ENCODE measurements around the gene SLC9A3. TPM values are rescaled to one million over a fixed set of nuclear protein-coding genes. Genes with fewer than 3 reads are reported as not detected.
"Not testable (repeated sequence)": the region's sequence is repeated elsewhere in the genome, so short reads cannot be mapped to it uniquely, and the experiment has no call there.

Gene SLC9A3
- polyA plus RNA-seq, 1 experiment, result 0.76 TPM

DNA sequence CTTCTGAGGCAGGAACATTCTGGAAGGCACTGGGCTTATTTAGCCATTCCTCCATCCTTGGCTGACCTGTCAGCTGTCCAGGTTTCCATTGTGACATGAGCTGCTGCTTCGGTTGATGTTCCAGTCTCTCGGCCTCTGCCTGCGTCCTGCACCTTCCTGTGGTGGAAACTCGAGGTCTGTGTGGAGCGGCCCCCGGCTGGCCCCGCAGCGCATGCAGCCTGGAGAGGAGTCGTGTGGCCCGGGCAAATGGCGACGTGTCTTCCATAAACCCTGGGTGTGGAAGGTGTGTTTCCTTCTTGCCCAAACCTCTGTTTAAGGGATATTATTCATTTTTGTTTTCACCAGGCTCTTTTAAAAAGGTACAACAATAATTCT is 36.5 kb upstream of the SLC9A3 start:
- DNase-seq (ENCODE audit: low read depth, low spot score), result no peak
- TF ChIP-seq CTCF (IDR thresholded peaks at IDR 0.05; ENCODE audit: low read depth, low read length), result no peak

GRCh38 chr5:558871-559503 is 34.7 kb upstream of the SLC9A3 start:
- no peak for TF ChIP-seq CTCF (IDR thresholded peaks at IDR 0.05; ENCODE audit: low read depth, low read length)
- ChIA-PET CTCF (no interaction called here), POLR2A (no interaction called here)
- H3K27me3 ChIP-seq (ENCODE audit: control insufficient read depth, insufficient read depth, low read length), result peaks cover 22% of the 10 kb centered on the region
- no peak overlapping the region for H3K27ac ChIP-seq (ENCODE audit: low read depth, low read length)
- H3K4me3 ChIP-seq (ENCODE audit: low read depth, low read length), result no peak overlapping the region
- H3K9me3 ChIP-seq (ENCODE audit: control insufficient read depth, insufficient read depth, low read length), result peaks cover 4% of the 10 kb centered on the region; the same call in 1 of the 2 replicates
- no peak for DNase-seq (ENCODE audit: low read depth, low spot score)

More for the DNA sequence above, 36.5 kb upstream of the SLC9A3 start:
- ChIA-PET POLR2A (no interaction called here), CTCF (no interaction called here)
- Histone ChIP-seq H3K27ac (ENCODE audit: low read depth, low read length) (no peak overlapping the region), H3K27me3 (ENCODE audit: control insufficient read depth, insufficient read depth, low read length) (peaks cover 24% of the 10 kb centered on the region), H3K9me3 (ENCODE audit: control insufficient read depth, insufficient read depth, low read length) (peaks cover 4% of the 10 kb centered on the region; the same call in 1 of the 2 replicates), H3K4me3 (ENCODE audit: low read depth, low read length) (no peak overlapping the region)

DNA sequence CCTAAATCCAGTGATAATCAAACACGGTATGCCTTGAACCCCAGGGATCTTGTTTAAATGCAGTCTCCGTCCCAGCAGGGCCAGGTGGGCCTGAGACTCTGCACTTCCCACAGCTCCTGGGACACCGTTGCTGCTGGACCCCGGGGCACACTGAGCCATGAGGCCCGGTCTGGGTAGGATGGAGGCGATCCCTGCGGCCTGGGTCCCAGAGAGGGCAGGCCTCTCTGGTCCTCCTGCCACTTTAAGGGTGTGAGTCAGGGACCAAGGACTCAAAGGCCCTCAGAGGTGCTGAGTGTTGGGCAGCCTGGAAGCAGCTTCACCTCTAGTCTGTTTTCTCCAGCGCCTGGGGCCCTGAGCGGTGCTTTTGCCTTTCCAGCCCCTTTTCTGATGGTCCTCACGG is 34.1 kb upstream of the SLC9A3 start:
- ChIA-PET CTCF (no interaction called here), POLR2A (no interaction called here)
- H3K27ac ChIP-seq (ENCODE audit: low read depth, low read length), result no peak overlapping the region
- peaks cover 6% of the 10 kb centered on the region; the same call in 1 of the 2 replicates for H3K9me3 ChIP-seq (ENCODE audit: control insufficient read depth, insufficient read depth, low read length)
- no peak overlapping the region for H3K4me3 ChIP-seq (ENCODE audit: low read depth, low read length)
- no peak for TF ChIP-seq CTCF (IDR thresholded peaks at IDR 0.05; ENCODE audit: low read depth, low read length)
- H3K27me3 ChIP-seq (ENCODE audit: control insufficient read depth, insufficient read depth, low read length), result peaks cover 22% of the 10 kb centered on the region
- DNase-seq (ENCODE audit: low read depth, low spot score), result no peak

- POLR2A ChIA-PET; H3K9me3 ChIP-seq (ENCODE audit: control insufficient read depth, insufficient read depth, low read length); H3K4me3 ChIP-seq (ENCODE audit: low read depth, low read length); DNase-seq (ENCODE audit: low read depth, low spot score); H3K27ac ChIP-seq (ENCODE audit: low read depth, low read length); CTCF ChIA-PET: not testable (repeated sequence)
- H3K27me3 ChIP-seq (ENCODE audit: control insufficient read depth, insufficient read depth, low read length), result peaks cover 22% of the 10 kb centered on the region
Measured at GRCh38 chr5:557917-558316, 33.7 kb upstream of the SLC9A3 start.

- H3K4me3 ChIP-seq (ENCODE audit: low read depth, low read length), result no peak overlapping the region
- peaks cover 6% of the 10 kb centered on the region; the same call in 1 of the 2 replicates for H3K9me3 ChIP-seq (ENCODE audit: control insufficient read depth, insufficient read depth, low read length)
- no peak overlapping the region for H3K27ac ChIP-seq (ENCODE audit: low read depth, low read length)
- ChIA-PET CTCF (no interaction called here), POLR2A (no interaction called here)
- DNase-seq (ENCODE audit: low read depth, low spot score), result no peak
- peaks cover 22% of the 10 kb centered on the region for H3K27me3 ChIP-seq (ENCODE audit: control insufficient read depth, insufficient read depth, low read length)
- no peak for TF ChIP-seq CTCF (IDR thresholded peaks at IDR 0.05; ENCODE audit: low read depth, low read length)
Measured at GRCh38 chr5:556909-557441, 32.7 kb upstream of the SLC9A3 start.

Measured in AG04450 (cell line).